K562 (cell line): ENCODE data around the gene EIPR1. TPM values are rescaled to one million over a fixed set of nuclear protein-coding genes. Genes with fewer than 3 reads are reported as not detected.

Experiments
- ATAC-seq: fragments of 200-7000 bp; cut with Tn5 transposase; 3 replicates; pipeline ENCODE4 v1.9.1; 2020; ENCODE audit warnings: moderate library complexity
- BruUV-seq: library from RNA; stranded (reverse); fragments of 400-500 nt; replicated peaks from 2 replicates; lab custom pipeline; 2021; lab: Mats Ljungman, UMichigan
- CTCF ChIA-PET: fragments of 300-600 bp; formaldehyde crosslinking; extraction: SDS; loops from one replicate; lab custom pipeline; 2021; ENCODE audit warnings: low intra/inter-chr PET ratio; lab: Yijun Ruan, JAX
- POLR2A ChIA-PET: fragments of 300-600, 350-650 bp; sonication (Branson Sonifier 250); formaldehyde crosslinking; extraction: SDS; loops from one replicate; lab custom pipeline; 2021; ENCODE audit warnings: antibody characterized with exemption, inconsistent platforms; lab: Yijun Ruan, JAX
- DNase-seq, 4 experiments: peaks; one replicate each; pipeline versions ENCODE4 v3.0.0 to v3.0.0-alpha.2; 2011 to 2018; ENCODE audit warnings: low spot score in 3 of 4, mixed read lengths in 3 of 4; ENCODE audit errors: extremely low read depth in 1 of 4
- FAIRE-seq: peaks from 2 replicates; lab custom pipeline; 2011; peaks lifted over from hg19 to GRCh38; lab: Jason Lieb, UNC
- H2AFZ ChIP-seq: 2 replicates; pipeline ENCODE4 v1.6.0; 2011; ENCODE audit warnings: low read depth, low read length, control low read depth, inconsistent platforms
- H3K27ac ChIP-seq: fragments of 200-600 bp; 3 replicates; pipeline ENCODE4 v1.8.0; 2011; ENCODE audit warnings: low read depth, mild to moderate bottlenecking, control low read depth, inconsistent platforms, low read length, moderate library complexity, mixed read lengths; ENCODE audit errors: extremely low read depth
- H3K27me3 ChIP-seq, 2 experiments: fragments of 300-600 bp in 1 of 2; 2 replicates in 1 of 2; 3 replicates in 1 of 2; pipeline versions ENCODE4 v1.6.0 to v1.8.0; 2011; ENCODE audit warnings: inconsistent platforms in 2 of 2, low read length in 2 of 2, mild to moderate bottlenecking in 1 of 2, mixed read lengths in 1 of 2, moderate library complexity in 1 of 2; ENCODE audit not compliant: control insufficient read depth in 2 of 2, insufficient read depth in 2 of 2
- H3K36me3 ChIP-seq: fragments of 300-600 bp; 3 replicates; pipeline ENCODE4 v1.8.0; 2011; ENCODE audit warnings: mild to moderate bottlenecking, low read length, inconsistent platforms; ENCODE audit not compliant: control insufficient read depth, insufficient read depth
- H3K4me1 ChIP-seq, 2 experiments: fragments of 200-600 bp in 1 of 2; replicated peaks in 1 of 2; 2 replicates in 1 of 2; 3 replicates in 1 of 2; pipeline versions ENCODE4 v1.5.1 to v1.8.0; 2011; ENCODE audit warnings: inconsistent platforms in 2 of 2, low read length in 2 of 2, mild to moderate bottlenecking in 1 of 2, mixed read lengths in 1 of 2, moderate library complexity in 1 of 2; ENCODE audit not compliant: control insufficient read depth in 2 of 2, insufficient read depth in 2 of 2
- H3K4me2 ChIP-seq: 2 replicates; pipeline ENCODE4 v1.6.1; 2011; ENCODE audit warnings: low read length, control low read depth, inconsistent platforms, mixed read lengths; ENCODE audit not compliant: insufficient read depth
- H3K4me3 ChIP-seq: fragments of 200-600 bp; sonication (generic), shearing (Covaris generic); 2 replicates; pipeline ENCODE4 v1.5.1; 2016; ENCODE audit warnings: control low read depth, inconsistent platforms
- H3K79me2 ChIP-seq: fragments of 200-600 bp; 3 replicates; pipeline ENCODE4 v1.8.0; 2011; ENCODE audit warnings: low read length, inconsistent platforms; ENCODE audit not compliant: control insufficient read depth, insufficient read depth
- H3K9ac ChIP-seq, 2 experiments: 2 replicates each; pipeline versions ENCODE4 v1.6.0 to v1.6.1; 2011; ENCODE audit warnings: low read depth in 2 of 2, low read length in 2 of 2, control low read depth in 1 of 2, inconsistent platforms in 1 of 2, mild to moderate bottlenecking in 1 of 2, mixed read lengths in 1 of 2; ENCODE audit not compliant: insufficient read depth in 1 of 2
- H3K9me1 ChIP-seq: one replicate; pipeline ENCODE4 v1.6.0; 2011; ENCODE audit warnings: inconsistent platforms, mild to moderate bottlenecking, low read length, moderate library complexity; ENCODE audit not compliant: control insufficient read depth, insufficient read depth
- H3K9me3 ChIP-seq: replicated peaks from 2 replicates; pipeline ENCODE4 v1.5.1; 2011; ENCODE audit warnings: low read depth, low read length, inconsistent platforms; ENCODE audit not compliant: control insufficient read depth, insufficient read depth
- H4K20me1 ChIP-seq: replicated peaks from 2 replicates; pipeline ENCODE4 v1.6.1; 2011; ENCODE audit warnings: low read length, inconsistent platforms, mixed read lengths; ENCODE audit not compliant: control insufficient read depth, insufficient read depth
- BRD9 ChIP-seq: fragments of 450-650 bp; IDR thresholded peaks from 2 replicates; pipeline ENCODE4 v1.6.1; 2018; ENCODE audit warnings: low read depth; ENCODE audit not compliant: partially characterized antibody
- CHD2 ChIP-seq: IDR thresholded peaks from 2 replicates; pipeline ENCODE4 v1.6.1; 2011; ENCODE audit warnings: low read depth, low read length
- DACH1 ChIP-seq: fragments of 450-650 bp; IDR thresholded peaks from 2 replicates; pipeline ENCODE4 v1.6.1; 2018; ENCODE audit not compliant: partially characterized antibody
- FIP1L1 ChIP-seq: fragments of 200-400 bp; formaldehyde crosslinking; IDR thresholded peaks from 2 replicates; pipeline ENCODE4 v1.6.1; 2018; ENCODE audit warnings: mild to moderate bottlenecking, low read depth, low read length; ENCODE audit not compliant: poor library complexity, severe bottlenecking
- FUS ChIP-seq: fragments of 200-400 bp; formaldehyde crosslinking; optimal IDR thresholded peaks from 2 replicates; pipeline ENCODE3; 2017; ENCODE audit warnings: low read depth, low read length
- HIVEP1 ChIP-seq: fragments of 250-450 bp; sonication (Bioruptor Pico); IDR thresholded peaks from 2 replicates; pipeline ENCODE4 v1.4.0; 2020; ENCODE audit warnings: mild to moderate bottlenecking
- IRF9 ChIP-seq: fragments of 450-650 bp; IDR thresholded peaks from 2 replicates; pipeline ENCODE4 v1.6.1; 2016; ENCODE audit warnings: missing biosample characterization, missing genetic modification characterization
- MAFK ChIP-seq: IDR thresholded peaks from 2 replicates; pipeline ENCODE4 v1.6.1; 2011; ENCODE audit warnings: low read length, improper control_type of control experiment
- PHF21A ChIP-seq: fragments of 450-650 bp; IDR thresholded peaks from 2 replicates; pipeline ENCODE4 v1.6.1; 2017; ENCODE audit warnings: low read depth, borderline replicate concordance
- RFX7 ChIP-seq: fragments of 250-450 bp; sonication (Bioruptor Pico); IDR thresholded peaks from 2 replicates; pipeline ENCODE4 v1.5.1; 2021; ENCODE audit warnings: mild to moderate bottlenecking
- SMAD1 ChIP-seq: fragments of 150-350 bp; IDR thresholded peaks from 2 replicates; pipeline ENCODE4 v1.6.1; 2014; ENCODE audit warnings: low read length, low read depth; ENCODE audit not compliant: partially characterized antibody
- SMAD3 ChIP-seq: fragments of 450-650 bp; formaldehyde crosslinking; conservative IDR thresholded peaks from 2 replicates; pipeline ENCODE4 v1.4.0; 2020; ENCODE audit warnings: mild to moderate bottlenecking
- ZNF3 ChIP-seq: fragments of 250-450 bp; sonication (Bioruptor Pico); IDR thresholded peaks from 2 replicates; pipeline ENCODE4 v1.5.0; 2021; ENCODE audit warnings: mild to moderate bottlenecking, moderate library complexity
- ZNF699 ChIP-seq: fragments of 250-450 bp; sonication (Bioruptor Pico); IDR thresholded peaks from 2 replicates; pipeline ENCODE4 v1.8.0; 2021; ENCODE audit warnings: mild to moderate bottlenecking, moderate library complexity; ENCODE audit not compliant: insufficient replicate concordance
- WGBS: fragments of 100-300 bp; shearing (Covaris generic); methylation state at CpG from one replicate; pipeline ENCODE4 v1.1.6; 2016; ENCODE audit warnings: low coverage, mixed read lengths; ENCODE audit not compliant: insufficient coverage; ENCODE audit errors: missing lambda C conversion rate; 5-methylcytosine and 5-hydroxymethylcytosine counted together
- in situ Hi-C: fragments of 300-500 bp; cut with MboI; formaldehyde crosslinking; loops from 4 replicates; pipeline ENCODE4 v1.15.0; 2018; ENCODE audit warnings: inconsistent platforms, mixed read lengths
- intact Hi-C: fragments of 100-400 bp; cut with micrococcal nuclease; formaldehyde crosslinking; loops from 2 replicates; pipeline ENCODE4 v1.14.2; 2022
- polyA plus RNA-seq, 8 experiments: library from polyadenylated mRNA; depleted of rRNA in 4 of 8; stranded (reverse) in 5 of 8; unstranded in 3 of 8; fragments of >200 nt; fragmentation: Nextera tagmentation in 2 of 8; fragmentation: Illumina TruSeq in 1 of 8; extraction: Ambion mirVana in 2 of 8; extraction: Trizol in 1 of 8; gene quantifications; 2 replicates each; pipeline versions ENCODE4 v1.2.1 to v1.2.3, GENCODE V29; 2011 to 2014; ENCODE audit warnings: inconsistent platforms in 1 of 8, missing spikeins in 1 of 8
- total RNA-seq, 7 experiments: library from RNA; depleted of rRNA in 6 of 7; stranded (reverse); fragments of >200 nt in 6 of 7; fragmentation: Illumina TruSeq in 2 of 7; extraction: Trizol in 2 of 7; gene quantifications; 2 replicates each; pipeline versions ENCODE4 v1.2.1 to v1.2.3, GENCODE V29; 2011 to 2021; ENCODE audit warnings: low replicate concordance in 1 of 7
- TF ChIP-seq, protein P1 (sequence below): fragments of 200-800 bp; sonication (Bioruptor generic); IDR thresholded peaks from 2 replicates; pipeline ENCODE4 v1.6.1; 2017; ENCODE audit warnings: missing genetic modification characterization, missing compliant biosample characterization
- TF ChIP-seq, protein P2 (sequence below): fragments of 450-650 bp; formaldehyde crosslinking; IDR thresholded peaks from 2 replicates; pipeline ENCODE4 v1.4.0; 2020; ENCODE audit warnings: mild to moderate bottlenecking, mixed read lengths
- TF ChIP-seq, protein P3 (sequence below): IDR thresholded peaks from 3 replicates; pipeline ENCODE4 v1.6.1; 2011; ENCODE audit warnings: borderline replicate concordance, mild to moderate bottlenecking, moderate library complexity; ENCODE audit not compliant: insufficient read length; ENCODE audit errors: extremely low read depth

Gene EIPR1
- total and polyA plus RNA-seq, 9 of the 15 experiments (the other 6 are each of a cell fraction or from before 2014, with no cell fraction given), result 19.9 to 54.4 (median 35.9) TPM

DNA sequence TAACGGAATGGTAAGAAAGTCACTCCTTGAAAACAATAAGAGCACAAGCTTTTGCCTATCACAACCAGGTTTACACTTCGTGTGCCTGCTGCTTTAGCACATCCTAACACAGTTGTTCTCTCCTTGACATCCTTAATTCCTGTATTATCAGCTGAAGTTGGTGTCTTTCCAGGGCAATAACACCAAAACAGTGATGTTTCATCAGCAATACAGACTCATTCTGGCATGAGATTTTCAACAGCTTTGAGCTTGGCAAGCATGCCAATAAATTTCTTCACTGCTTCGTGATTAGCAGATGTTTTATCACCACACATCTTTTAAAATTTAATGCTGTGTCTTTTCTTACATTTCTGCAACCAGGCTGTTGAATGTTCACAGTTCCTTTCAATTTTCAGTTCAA lies 148.4 kb downstream of the EIPR1 start:
- Histone ChIP-seq H3K27me3 (no peaks in the 10 kb centered on the region), H3K9me3 (no peaks in the 10 kb centered on the region), H3K27ac (no peak overlapping the region), H3K9ac (no peak overlapping the region), H3K36me3 (peaks cover 6% of the 10 kb centered on the region; the same call in 1 of the 3 replicates), H3K79me2 (no peaks in the 10 kb centered on the region), H3K4me1 (no peaks in the 10 kb centered on the region), H3K9me1 (no peaks in the 10 kb centered on the region), H3K4me2 (no peak overlapping the region), H2AFZ (no peak overlapping the region), H3K4me3 (no peak overlapping the region), H4K20me1 (no peaks in the 10 kb centered on the region)
- WGBS, result 65% methylated on average over 3 of the region's 3 CpGs
- intact Hi-C loops (no loop called here), in situ Hi-C loops (no loop called here)
- DNase-seq, result no peak
- BruUV-seq, result no TSS peak
- CTCF ChIA-PET, result interaction anchor here (0.6 kb wide), 1 partner anchor 388 kb away, joined by 3 read pairs; no protein-coding TSS in a partner anchor
- POLR2A ChIA-PET, result no interaction called here
- no peak for ATAC-seq
- no peak for FAIRE-seq
- TF ChIP-seq ZNF699 (no peak), FIP1L1 (no peak), IRF9 (no peak), MAFK (no peak), BRD9 (no peak), DACH1 (no peak), PHF21A (no peak), RFX7 (CRISPR knock-in tag) (no peak), SMAD1 (no peak), ZNF3 (CRISPR knock-in tag) (no peak), SMAD3 (CRISPR knock-in tag) (no peak), FUS (no peak), HIVEP1 (CRISPR knock-in tag) (no peak), CHD2 (no peak)
- TF ChIP-seq, protein P1, sequence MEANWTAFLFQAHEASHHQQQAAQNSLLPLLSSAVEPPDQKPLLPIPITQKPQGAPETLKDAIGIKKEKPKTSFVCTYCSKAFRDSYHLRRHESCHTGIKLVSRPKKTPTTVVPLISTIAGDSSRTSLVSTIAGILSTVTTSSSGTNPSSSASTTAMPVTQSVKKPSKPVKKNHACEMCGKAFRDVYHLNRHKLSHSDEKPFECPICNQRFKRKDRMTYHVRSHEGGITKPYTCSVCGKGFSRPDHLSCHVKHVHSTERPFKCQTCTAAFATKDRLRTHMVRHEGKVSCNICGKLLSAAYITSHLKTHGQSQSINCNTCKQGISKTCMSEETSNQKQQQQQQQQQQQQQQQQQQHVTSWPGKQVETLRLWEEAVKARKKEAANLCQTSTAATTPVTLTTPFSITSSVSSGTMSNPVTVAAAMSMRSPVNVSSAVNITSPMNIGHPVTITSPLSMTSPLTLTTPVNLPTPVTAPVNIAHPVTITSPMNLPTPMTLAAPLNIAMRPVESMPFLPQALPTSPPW, result no peak
- TF ChIP-seq, protein P2, sequence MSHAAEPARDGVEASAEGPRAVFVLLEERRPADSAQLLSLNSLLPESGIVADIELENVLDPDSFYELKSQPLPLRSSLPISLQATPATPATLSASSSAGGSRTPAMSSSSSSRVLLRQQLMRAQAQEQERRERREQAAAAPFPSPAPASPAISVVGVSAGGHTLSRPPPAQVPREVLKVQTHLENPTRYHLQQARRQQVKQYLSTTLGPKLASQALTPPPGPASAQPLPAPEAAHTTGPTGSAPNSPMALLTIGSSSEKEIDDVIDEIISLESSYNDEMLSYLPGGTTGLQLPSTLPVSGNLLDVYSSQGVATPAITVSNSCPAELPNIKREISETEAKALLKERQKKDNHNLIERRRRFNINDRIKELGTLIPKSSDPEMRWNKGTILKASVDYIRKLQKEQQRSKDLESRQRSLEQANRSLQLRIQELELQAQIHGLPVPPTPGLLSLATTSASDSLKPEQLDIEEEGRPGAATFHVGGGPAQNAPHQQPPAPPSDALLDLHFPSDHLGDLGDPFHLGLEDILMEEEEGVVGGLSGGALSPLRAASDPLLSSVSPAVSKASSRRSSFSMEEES, result no peak
- TF ChIP-seq, protein P3, sequence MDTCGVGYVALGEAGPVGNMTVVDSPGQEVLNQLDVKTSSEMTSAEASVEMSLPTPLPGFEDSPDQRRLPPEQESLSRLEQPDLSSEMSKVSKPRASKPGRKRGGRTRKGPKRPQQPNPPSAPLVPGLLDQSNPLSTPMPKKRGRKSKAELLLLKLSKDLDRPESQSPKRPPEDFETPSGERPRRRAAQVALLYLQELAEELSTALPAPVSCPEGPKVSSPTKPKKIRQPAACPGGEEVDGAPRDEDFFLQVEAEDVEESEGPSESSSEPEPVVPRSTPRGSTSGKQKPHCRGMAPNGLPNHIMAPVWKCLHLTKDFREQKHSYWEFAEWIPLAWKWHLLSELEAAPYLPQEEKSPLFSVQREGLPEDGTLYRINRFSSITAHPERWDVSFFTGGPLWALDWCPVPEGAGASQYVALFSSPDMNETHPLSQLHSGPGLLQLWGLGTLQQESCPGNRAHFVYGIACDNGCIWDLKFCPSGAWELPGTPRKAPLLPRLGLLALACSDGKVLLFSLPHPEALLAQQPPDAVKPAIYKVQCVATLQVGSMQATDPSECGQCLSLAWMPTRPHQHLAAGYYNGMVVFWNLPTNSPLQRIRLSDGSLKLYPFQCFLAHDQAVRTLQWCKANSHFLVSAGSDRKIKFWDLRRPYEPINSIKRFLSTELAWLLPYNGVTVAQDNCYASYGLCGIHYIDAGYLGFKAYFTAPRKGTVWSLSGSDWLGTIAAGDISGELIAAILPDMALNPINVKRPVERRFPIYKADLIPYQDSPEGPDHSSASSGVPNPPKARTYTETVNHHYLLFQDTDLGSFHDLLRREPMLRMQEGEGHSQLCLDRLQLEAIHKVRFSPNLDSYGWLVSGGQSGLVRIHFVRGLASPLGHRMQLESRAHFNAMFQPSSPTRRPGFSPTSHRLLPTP, result no peak
